ENCODE results near the gene PRDM16.

Gene PRDM16

GRCh38 chr1:3373700-3374405, 304.9 kb downstream of the PRDM16 start:
- no peak for DNase-seq (ENCODE audit: low read depth in 2 of 2)
- H3K4me3 ChIP-seq (replicated peaks in 1 of 2; ENCODE audit: low read depth in 2 of 2, low read length in 2 of 2): no peak overlapping the region
- no peak for TF ChIP-seq CTCF (IDR thresholded peaks at IDR 0.05; ENCODE audit: low read depth, low read length)

- no peak for TF ChIP-seq CTCF (IDR thresholded peaks at IDR 0.05; ENCODE audit: low read depth, low read length)
- H3K4me3 ChIP-seq (replicated peaks in 1 of 2; ENCODE audit: low read depth in 2 of 2, low read length in 2 of 2): no peak overlapping the region
Measured at GRCh38 chr1:3375245-3375644, 306.2 kb downstream of the PRDM16 start.

GRCh38 chr1:3377166-3377565, 308.2 kb downstream of the PRDM16 start:
- no peak overlapping the region for H3K4me3 ChIP-seq (replicated peaks in 1 of 2; ENCODE audit: low read depth in 2 of 2, low read length in 2 of 2)
- no peak for DNase-seq (ENCODE audit: low read depth in 2 of 2)
- no peak for TF ChIP-seq CTCF (IDR thresholded peaks at IDR 0.05; ENCODE audit: low read depth, low read length)

More at GRCh38 chr1:3375245-3375644, 306.2 kb downstream of the PRDM16 start:
- DNase-seq (ENCODE audit: low read depth in 2 of 2): no peak

DNA sequence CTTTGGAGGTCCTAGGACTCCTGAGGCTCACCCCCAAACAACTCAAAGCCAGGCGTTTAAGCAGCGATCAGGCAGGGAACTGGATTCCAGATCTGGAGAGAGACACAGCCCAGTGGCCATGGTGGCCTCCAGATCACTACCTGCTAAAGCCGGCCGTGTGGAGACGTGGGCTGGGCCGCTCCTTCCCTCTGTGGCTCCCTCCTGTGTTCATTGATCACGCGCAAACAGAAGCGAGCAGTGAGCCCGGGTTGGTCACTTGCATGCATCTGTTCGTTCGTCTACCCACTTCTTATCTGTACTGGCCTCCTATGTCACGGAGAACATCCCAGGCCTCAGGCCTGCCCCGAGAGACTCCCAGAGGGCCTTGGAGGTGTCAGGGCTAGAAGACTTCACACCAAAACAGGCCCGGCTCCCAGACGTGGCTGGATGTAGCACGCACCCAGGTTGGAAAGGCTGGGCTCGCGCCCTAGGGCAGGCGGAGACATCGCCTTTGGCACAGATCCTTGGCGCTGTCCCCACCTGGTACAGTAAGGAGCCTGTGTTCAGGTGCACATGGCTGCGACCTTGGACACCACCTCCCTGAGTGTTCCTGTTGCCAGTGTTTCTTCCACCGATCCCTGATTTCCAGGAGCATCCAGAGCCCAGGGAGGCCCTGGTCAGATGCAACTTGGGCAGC, 308.7 kb downstream of the PRDM16 start:
- H3K4me3 ChIP-seq (replicated peaks in 1 of 2; ENCODE audit: low read depth in 2 of 2, low read length in 2 of 2): no peak overlapping the region
- no peak for DNase-seq (ENCODE audit: low read depth in 2 of 2)
- no peak for TF ChIP-seq CTCF (IDR thresholded peaks at IDR 0.05; ENCODE audit: low read depth, low read length)

- no peak for TF ChIP-seq CTCF (IDR thresholded peaks at IDR 0.05; ENCODE audit: low read depth, low read length)
- no peak for DNase-seq (ENCODE audit: low read depth in 2 of 2)
Measured at GRCh38 chr1:3378411-3379208, 309.6 kb downstream of the PRDM16 start.

DNA sequence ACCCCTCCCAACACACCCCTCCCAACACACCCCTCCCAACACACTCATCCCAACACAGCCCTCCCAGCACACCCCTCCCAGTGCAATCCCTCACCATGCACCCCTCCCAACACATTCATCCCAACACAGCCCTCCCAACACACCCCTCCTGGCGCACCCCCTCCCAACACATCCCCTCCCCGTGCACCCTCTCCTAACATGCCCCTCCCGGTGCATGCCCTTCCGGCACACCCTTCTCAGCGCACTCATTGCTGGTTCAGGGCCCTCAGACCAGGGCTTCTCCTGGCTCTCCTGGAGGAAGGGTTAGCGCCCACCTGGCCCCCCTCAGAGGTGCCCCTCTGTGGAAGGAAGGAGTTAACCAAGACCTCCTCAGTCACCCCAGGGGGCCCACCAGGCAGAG, 310.9 kb downstream of the PRDM16 start:
- DNase-seq (ENCODE audit: low read depth in 2 of 2): no peak
- H3K4me3 ChIP-seq (replicated peaks in 1 of 2; ENCODE audit: low read depth in 2 of 2, low read length in 2 of 2): no peak overlapping the region
- no peak for TF ChIP-seq CTCF (IDR thresholded peaks at IDR 0.05; ENCODE audit: low read depth, low read length)

More at GRCh38 chr1:3378411-3379208, 309.6 kb downstream of the PRDM16 start:
- no peak overlapping the region for H3K4me3 ChIP-seq (replicated peaks in 1 of 2; ENCODE audit: low read depth in 2 of 2, low read length in 2 of 2)

Measured in cardiac fibroblast (primary cell).